HepG2 (cell line): ENCODE results near the gene GSTM4. TPM values are rescaled to one million over a fixed set of nuclear protein-coding genes. Genes with fewer than 3 reads are reported as not detected.

Source experiments
- CHD4 ChIP-seq: fragments of 200-600 bp; sonication (generic); IDR thresholded peaks from 2 replicates; pipeline ENCODE4 v1.7.0; 2017; ENCODE audit warnings: mild to moderate bottlenecking, low read length, borderline replicate concordance
- ELF1 ChIP-seq: sonication (generic); formaldehyde crosslinking; IDR thresholded peaks from 2 replicates; pipeline ENCODE4 v1.4.0; 2020; ENCODE audit warnings: missing genetic modification reagents
- ELF4 ChIP-seq: sonication (generic); formaldehyde crosslinking; IDR thresholded peaks from 2 replicates; pipeline ENCODE4 v1.5.0; 2020; ENCODE audit warnings: missing genetic modification reagents, mild to moderate bottlenecking, moderate library complexity, borderline replicate concordance
- JDP2 ChIP-seq: sonication (generic); formaldehyde crosslinking; IDR thresholded peaks from 2 replicates; pipeline ENCODE4 v1.8.1; 2022; ENCODE audit warnings: missing genetic modification reagents, borderline replicate concordance
- MTF2 ChIP-seq: sonication (generic); formaldehyde crosslinking; IDR thresholded peaks from 2 replicates; pipeline ENCODE4 v1.5.0; 2020; ENCODE audit warnings: missing genetic modification reagents, borderline replicate concordance
- RELA ChIP-seq: sonication (generic); formaldehyde crosslinking; IDR thresholded peaks from 2 replicates; pipeline ENCODE4 v1.4.0; 2020; ENCODE audit warnings: missing genetic modification reagents
- TAF15 ChIP-seq: fragments of 200-400 bp; formaldehyde crosslinking; IDR thresholded peaks from one replicate; pipeline ENCODE4 v1.6.1; 2018; ENCODE audit warnings: mild to moderate bottlenecking, low read depth, low read length; ENCODE audit not compliant: poor library complexity, severe bottlenecking
- TGIF2 ChIP-seq: IDR thresholded peaks from 2 replicates; pipeline ENCODE4 v1.6.1; 2016; ENCODE audit warnings: control low read depth, missing compliant biosample characterization
- ZFP1 ChIP-seq: IDR thresholded peaks from 2 replicates; pipeline ENCODE4 v1.6.1; 2016
- ZNF543 ChIP-seq: sonication (generic); formaldehyde crosslinking; IDR thresholded peaks from 2 replicates; pipeline ENCODE4 v1.4.0; 2020; ENCODE audit warnings: mild to moderate bottlenecking, missing genetic modification reagents
- ZNF552 ChIP-seq: sonication (generic); formaldehyde crosslinking; IDR thresholded peaks from 2 replicates; pipeline ENCODE4 v1.9.0; 2022; ENCODE audit warnings: missing genetic modification reagents, mild to moderate bottlenecking, borderline replicate concordance
- ZNF619 ChIP-seq: sonication (generic); formaldehyde crosslinking; IDR thresholded peaks from 2 replicates; pipeline ENCODE4 v1.4.0; 2020; ENCODE audit warnings: mild to moderate bottlenecking, missing genetic modification reagents
- ZNF773 ChIP-seq: sonication (generic); formaldehyde crosslinking; IDR thresholded peaks from 2 replicates; pipeline ENCODE4 v1.4.0; 2020; ENCODE audit warnings: missing genetic modification reagents, borderline replicate concordance
- polyA plus RNA-seq, 8 experiments: library from polyadenylated mRNA; depleted of rRNA in 3 of 8; stranded (reverse) in 7 of 8; unstranded in 1 of 8; fragments of >200 nt; fragmentation: Illumina TruSeq in 4 of 8; extraction: Trizol in 4 of 8; gene quantifications; 2 replicates each; pipeline versions ENCODE4 v1.2.1 to v1.2.3, GENCODE V29; 2011 to 2016; ENCODE audit warnings: low read depth in 4 of 8, missing spikeins in 1 of 8, mixed read lengths in 1 of 8; ENCODE audit not compliant: insufficient read depth in 1 of 8
- total RNA-seq, 5 experiments: library from RNA; depleted of rRNA; stranded (reverse); fragments of >200 nt; fragmentation: Illumina TruSeq; extraction: Trizol; gene quantifications; 2 replicates each; pipeline ENCODE4 v1.2.3, GENCODE V29; 2016; ENCODE audit warnings: low read depth in 1 of 5
- TF ChIP-seq, protein P1 (sequence below): sonication (generic); formaldehyde crosslinking; IDR thresholded peaks from 2 replicates; pipeline ENCODE4 v1.4.0; 2020; ENCODE audit warnings: missing genetic modification reagents, mild to moderate bottlenecking, borderline replicate concordance
- TF ChIP-seq, protein P2 (sequence below), 2 experiments: sonication (generic) in 1 of 2; formaldehyde crosslinking in 1 of 2; IDR thresholded peaks; 2 replicates each; pipeline versions ENCODE4 v1.6.1 to v1.9.0; 2014 to 2022; ENCODE audit warnings: antibody characterized with exemption in 1 of 2, borderline replicate concordance in 1 of 2, inconsistent platforms in 1 of 2, low read depth in 1 of 2, missing genetic modification reagents in 1 of 2
- TF ChIP-seq, protein P3 (sequence below): sonication (generic); formaldehyde crosslinking; conservative IDR thresholded peaks from 2 replicates; pipeline ENCODE4 v1.5.0; 2020; ENCODE audit warnings: missing genetic modification reagents
- TF ChIP-seq, protein P4 (sequence below): sonication (generic); formaldehyde crosslinking; IDR thresholded peaks from 2 replicates; pipeline ENCODE4 v1.5.1; 2020; ENCODE audit warnings: mild to moderate bottlenecking, moderate library complexity, missing genetic modification reagents

The GSTM4 gene
- total and polyA plus RNA-seq, 2 of the 13 experiments (the other 11 are each of a cell fraction or from before 2014, with no cell fraction given) = 25.3 to 40.8 TPM

DNA sequence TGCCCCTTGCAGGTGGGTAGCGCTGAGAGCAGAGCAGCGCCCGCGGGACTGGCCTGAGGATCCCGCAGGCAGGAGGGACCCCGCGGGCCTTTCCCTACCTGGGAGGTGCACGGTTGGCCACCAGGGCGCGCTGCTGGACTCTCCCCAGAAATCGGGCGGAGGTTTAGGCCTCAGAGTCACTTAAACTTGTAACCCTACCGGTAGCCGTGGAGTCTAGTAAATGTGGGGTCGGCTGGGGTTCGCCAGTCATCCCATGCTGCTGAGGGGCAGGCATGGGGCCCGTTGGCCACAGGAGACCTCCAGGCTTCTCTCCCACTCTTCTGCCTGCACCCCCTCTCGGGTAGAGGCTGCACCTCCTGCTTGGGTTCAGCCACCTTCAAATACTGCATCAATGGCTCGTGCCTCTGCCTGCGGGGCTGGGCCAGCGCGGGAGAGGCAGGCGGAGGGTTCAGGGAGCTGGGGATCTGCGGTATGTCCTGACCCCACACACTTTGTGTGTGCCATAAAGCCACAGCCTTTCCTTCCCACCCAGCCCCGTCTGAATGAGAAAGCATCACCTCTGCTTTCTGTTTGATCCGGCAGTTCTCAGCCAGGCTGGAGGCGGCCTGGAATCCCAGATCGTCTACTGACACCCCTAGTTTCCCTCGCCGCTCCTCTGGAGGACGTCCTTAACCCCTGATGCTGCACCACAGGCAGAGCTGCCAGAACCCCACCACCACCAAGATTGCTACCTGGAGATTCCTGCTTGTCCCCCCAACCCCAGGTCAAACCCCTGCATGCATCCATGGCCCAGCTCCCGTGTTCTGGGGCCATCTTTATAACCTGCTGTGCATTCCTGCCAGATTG is 12.3 kb upstream of the GSTM4 start (continued):
- TF ChIP-seq, protein P1, sequence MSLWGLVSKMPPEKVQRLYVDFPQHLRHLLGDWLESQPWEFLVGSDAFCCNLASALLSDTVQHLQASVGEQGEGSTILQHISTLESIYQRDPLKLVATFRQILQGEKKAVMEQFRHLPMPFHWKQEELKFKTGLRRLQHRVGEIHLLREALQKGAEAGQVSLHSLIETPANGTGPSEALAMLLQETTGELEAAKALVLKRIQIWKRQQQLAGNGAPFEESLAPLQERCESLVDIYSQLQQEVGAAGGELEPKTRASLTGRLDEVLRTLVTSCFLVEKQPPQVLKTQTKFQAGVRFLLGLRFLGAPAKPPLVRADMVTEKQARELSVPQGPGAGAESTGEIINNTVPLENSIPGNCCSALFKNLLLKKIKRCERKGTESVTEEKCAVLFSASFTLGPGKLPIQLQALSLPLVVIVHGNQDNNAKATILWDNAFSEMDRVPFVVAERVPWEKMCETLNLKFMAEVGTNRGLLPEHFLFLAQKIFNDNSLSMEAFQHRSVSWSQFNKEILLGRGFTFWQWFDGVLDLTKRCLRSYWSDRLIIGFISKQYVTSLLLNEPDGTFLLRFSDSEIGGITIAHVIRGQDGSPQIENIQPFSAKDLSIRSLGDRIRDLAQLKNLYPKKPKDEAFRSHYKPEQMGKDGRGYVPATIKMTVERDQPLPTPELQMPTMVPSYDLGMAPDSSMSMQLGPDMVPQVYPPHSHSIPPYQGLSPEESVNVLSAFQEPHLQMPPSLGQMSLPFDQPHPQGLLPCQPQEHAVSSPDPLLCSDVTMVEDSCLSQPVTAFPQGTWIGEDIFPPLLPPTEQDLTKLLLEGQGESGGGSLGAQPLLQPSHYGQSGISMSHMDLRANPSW (CRISPR knock-in tag) = no peak
- no peak for TF ChIP-seq ZFP1
- TF ChIP-seq, protein P2, sequence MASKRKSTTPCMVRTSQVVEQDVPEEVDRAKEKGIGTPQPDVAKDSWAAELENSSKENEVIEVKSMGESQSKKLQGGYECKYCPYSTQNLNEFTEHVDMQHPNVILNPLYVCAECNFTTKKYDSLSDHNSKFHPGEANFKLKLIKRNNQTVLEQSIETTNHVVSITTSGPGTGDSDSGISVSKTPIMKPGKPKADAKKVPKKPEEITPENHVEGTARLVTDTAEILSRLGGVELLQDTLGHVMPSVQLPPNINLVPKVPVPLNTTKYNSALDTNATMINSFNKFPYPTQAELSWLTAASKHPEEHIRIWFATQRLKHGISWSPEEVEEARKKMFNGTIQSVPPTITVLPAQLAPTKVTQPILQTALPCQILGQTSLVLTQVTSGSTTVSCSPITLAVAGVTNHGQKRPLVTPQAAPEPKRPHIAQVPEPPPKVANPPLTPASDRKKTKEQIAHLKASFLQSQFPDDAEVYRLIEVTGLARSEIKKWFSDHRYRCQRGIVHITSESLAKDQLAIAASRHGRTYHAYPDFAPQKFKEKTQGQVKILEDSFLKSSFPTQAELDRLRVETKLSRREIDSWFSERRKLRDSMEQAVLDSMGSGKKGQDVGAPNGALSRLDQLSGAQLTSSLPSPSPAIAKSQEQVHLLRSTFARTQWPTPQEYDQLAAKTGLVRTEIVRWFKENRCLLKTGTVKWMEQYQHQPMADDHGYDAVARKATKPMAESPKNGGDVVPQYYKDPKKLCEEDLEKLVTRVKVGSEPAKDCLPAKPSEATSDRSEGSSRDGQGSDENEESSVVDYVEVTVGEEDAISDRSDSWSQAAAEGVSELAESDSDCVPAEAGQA (IDR thresholded peaks at IDR 0.05; ENCODE audit: low read depth) = no peak
- TF ChIP-seq, protein P2 (CRISPR knock-in tag; IDR thresholded peaks at IDR 0.05; ENCODE audit: borderline replicate concordance) = no peak
- TF ChIP-seq RELA = no peak
- no peak for TF ChIP-seq CHD4
- no peak for TF ChIP-seq TAF15
- no peak for TF ChIP-seq TGIF2 (CRISPR knock-in tag)
- no peak for TF ChIP-seq ZNF552 (CRISPR knock-in tag)
- no peak for TF ChIP-seq ELF4 (CRISPR knock-in tag)
- peak; percentile 54; the same call in 1 of the 2 replicates for TF ChIP-seq MTF2 (CRISPR knock-in tag)
- TF ChIP-seq, protein P3, sequence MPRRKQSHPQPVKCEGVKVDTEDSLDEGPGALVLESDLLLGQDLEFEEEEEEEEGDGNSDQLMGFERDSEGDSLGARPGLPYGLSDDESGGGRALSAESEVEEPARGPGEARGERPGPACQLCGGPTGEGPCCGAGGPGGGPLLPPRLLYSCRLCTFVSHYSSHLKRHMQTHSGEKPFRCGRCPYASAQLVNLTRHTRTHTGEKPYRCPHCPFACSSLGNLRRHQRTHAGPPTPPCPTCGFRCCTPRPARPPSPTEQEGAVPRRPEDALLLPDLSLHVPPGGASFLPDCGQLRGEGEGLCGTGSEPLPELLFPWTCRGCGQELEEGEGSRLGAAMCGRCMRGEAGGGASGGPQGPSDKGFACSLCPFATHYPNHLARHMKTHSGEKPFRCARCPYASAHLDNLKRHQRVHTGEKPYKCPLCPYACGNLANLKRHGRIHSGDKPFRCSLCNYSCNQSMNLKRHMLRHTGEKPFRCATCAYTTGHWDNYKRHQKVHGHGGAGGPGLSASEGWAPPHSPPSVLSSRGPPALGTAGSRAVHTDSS (CRISPR knock-in tag) = no peak
- no peak for TF ChIP-seq ELF1
- TF ChIP-seq, protein P4, sequence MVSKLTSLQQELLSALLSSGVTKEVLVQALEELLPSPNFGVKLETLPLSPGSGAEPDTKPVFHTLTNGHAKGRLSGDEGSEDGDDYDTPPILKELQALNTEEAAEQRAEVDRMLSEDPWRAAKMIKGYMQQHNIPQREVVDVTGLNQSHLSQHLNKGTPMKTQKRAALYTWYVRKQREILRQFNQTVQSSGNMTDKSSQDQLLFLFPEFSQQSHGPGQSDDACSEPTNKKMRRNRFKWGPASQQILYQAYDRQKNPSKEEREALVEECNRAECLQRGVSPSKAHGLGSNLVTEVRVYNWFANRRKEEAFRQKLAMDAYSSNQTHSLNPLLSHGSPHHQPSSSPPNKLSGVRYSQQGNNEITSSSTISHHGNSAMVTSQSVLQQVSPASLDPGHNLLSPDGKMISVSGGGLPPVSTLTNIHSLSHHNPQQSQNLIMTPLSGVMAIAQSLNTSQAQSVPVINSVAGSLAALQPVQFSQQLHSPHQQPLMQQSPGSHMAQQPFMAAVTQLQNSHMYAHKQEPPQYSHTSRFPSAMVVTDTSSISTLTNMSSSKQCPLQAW (CRISPR knock-in tag) = no peak; the same call in 1 of the 2 replicates
- no peak for TF ChIP-seq ZNF619
- no peak for TF ChIP-seq ZNF773 (CRISPR knock-in tag)
- TF ChIP-seq JDP2 = no peak
- no peak for TF ChIP-seq ZNF543 (CRISPR knock-in tag)
